Umbilical cord (tissue), 1 donor: ENCODE results near the gene KRTAP5-7. TPM values are rescaled to one million over a fixed set of nuclear protein-coding genes. Genes with fewer than 3 reads are reported as not detected.

Experiments used
- total RNA-seq: library from RNA; depleted of rRNA; stranded (reverse); fragments of >200 nt; gene quantifications from one replicate; pipeline ENCODE4 v1.2.3, GENCODE V29; 2014; ENCODE audit warnings: low replicate concordance; ENCODE audit not compliant: insufficient read depth

Gene KRTAP5-7
- total RNA-seq, 1 donor from 2014 or later, result not detected

Other genes starting within 250 kb of the KRTAP5-7 start
- 6.0 TPM for gene DHCR7, start 78.9 kb upstream of the KRTAP5-7 start, total RNA-seq
- gene NADSYN1, start 74.1 kb upstream of the KRTAP5-7 start, total RNA-seq, result 92.9 TPM
- gene KRTAP5-8, start 10.8 kb downstream of the KRTAP5-7 start, total RNA-seq, result not detected
- 0.72 TPM for gene KRTAP5-9, start 21.2 kb downstream of the KRTAP5-7 start, total RNA-seq
- not detected for gene KRTAP5-10, start 38.3 kb downstream of the KRTAP5-7 start, total RNA-seq
- 8.9 TPM for gene KRTAP5-11, start 55.6 kb downstream of the KRTAP5-7 start, total RNA-seq